Activated gamma-delta T cell (primary cell): Measurements from ENCODE around the gene ACOT13.
A peak's percentile ranks its signal among the peaks of the same experiment; 100 is the strongest.
"Not testable (repeated sequence)": the region's sequence is repeated elsewhere in the genome, so short reads cannot be mapped to it uniquely, and the experiment has no call there.

Experiments
- DNase-seq: peaks from one replicate; lab custom pipeline; 2025; lab: John Stamatoyannopoulos, UW

The ACOT13 gene

GRCh38 chr6:24662236-24662635 is 4.6 kb upstream of the ACOT13 start:
- no peak for DNase-seq

DNA sequence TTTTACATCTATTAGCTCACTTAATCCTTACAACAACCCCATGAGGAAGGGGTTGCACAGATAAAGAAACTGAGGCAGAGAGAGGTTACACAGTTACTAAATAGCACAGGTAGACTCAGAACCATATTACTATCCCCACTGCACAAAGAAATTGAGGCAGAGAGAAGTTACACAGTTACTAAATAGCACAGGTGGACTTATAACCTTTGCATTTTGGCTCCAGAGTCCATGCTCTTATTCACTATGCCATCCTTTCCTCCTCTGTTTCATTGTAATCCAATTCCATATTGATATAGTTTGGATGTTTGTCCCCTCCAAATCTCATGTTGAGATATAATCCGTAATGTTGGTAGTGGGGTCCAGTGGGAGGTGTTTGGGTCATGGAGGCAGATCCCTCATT is 3.7 kb upstream of the ACOT13 start:
- DNase-seq, result no peak

DNA sequence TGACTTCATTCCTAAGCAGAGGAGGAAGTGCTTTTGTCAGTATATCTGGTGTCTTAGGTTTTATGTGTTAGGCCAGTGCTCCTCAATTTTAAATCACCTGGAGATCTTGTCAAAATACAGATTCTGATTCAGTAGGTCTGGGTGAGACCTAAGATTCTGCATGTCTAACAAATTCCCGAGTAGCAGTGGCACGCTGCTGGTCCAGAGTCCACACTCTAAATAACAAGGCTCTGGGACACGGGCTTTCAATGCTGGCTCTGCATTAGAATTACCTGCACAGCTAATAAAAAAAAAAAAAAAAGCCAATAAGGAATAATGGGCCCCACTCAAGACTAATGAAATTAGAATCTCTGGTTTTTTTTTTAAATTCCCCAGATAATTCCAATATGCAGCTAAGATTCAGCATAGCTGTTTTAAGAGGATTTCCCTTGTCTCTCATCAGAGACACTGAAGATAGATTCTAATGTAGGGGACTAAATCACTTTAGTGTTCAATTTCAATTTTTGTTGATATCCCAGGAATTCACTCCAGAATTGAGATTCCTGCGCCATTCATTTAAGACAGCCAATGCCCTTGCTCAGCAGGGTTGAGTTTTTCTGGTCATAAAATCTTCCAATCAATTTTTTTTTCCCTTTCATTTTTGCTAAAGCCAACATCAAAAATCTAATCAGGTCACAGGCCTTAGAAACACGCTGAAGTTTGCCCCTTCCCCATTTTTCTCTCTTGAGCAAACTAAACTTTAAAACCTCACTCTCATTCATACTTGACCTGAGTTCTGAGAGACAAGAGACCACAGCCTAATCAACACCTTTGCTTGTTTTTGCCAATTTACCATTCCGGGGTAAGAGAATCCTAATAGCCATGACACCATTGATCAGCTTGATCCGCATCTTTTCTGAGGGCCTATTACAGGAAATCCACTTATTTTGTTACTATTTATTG is 2.6 kb upstream of the ACOT13 start:
- no peak for DNase-seq

GRCh38 chr6:24666097-24666640 is 708 bp upstream of the ACOT13 start:
- DNase-seq, result peak; percentile 21

DNA sequence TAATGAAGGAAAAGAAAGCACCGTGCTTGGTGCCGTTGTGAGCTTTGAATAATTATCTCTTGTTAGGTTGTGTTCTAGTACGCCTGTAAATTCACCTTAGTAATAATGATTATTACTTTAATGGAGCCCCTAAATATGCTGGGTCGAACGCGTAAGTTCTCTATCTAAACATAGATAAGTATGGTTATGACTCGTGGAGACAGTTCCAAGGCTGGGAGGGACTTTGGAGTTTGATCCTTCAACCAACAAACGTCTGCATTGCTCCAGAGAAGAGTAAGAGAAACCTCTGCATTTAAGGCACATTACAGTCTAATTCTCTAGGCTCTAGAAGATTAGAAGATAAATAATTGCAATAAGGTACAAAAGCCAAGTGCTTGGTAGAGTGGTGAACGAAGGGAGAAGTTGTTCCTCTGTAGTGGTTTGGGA is 514 bp downstream of the ACOT13 start:
- no peak for DNase-seq

DNA sequence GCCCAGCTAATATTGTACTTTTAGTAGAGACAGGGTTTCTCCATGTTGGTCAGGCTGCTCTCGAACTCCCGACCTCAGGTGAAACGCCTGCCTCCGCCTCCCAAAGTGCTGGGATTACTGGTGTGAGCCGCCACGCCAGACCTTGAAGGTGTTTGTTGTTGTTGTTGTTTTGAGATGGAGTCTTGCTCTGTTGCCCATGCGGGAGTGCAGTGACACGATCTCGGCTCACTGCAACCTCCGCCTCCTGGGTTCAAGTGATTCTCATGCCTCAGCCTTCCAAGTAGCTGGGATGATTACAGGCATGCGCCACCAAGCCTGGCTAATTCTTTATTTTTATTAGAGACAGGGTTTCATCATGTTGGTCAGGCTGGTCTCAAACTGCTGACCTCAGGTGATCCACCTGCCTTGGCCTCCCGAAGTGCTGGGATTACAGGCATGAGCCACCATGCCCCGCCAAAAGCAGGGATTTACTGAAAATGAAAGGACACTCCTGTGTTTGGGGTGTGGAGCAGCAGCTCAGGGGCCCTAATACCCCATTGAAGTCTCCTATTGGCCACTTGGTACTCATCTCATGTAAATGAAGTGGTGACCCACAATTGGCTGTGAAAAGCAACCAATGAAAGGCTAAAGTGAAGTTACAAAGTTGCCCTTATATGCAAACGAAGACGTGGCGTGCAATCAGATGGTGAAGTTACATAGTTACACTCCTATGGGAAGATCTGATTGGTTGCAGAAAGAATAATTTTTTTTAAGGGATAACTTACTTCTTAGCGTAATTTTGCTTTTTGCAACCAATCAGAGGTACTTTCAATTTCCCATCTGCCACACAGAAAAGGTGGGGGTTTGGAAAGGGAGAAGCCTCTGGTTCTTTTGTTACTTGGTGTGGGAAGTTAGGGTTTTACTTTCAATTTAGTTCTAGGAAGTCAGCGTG is 1.5 kb downstream of the ACOT13 start:
- DNase-seq, result not testable (repeated sequence)

GRCh38 chr6:24668997-24669361 is 2.1 kb downstream of the ACOT13 start:
- no peak for DNase-seq

DNA sequence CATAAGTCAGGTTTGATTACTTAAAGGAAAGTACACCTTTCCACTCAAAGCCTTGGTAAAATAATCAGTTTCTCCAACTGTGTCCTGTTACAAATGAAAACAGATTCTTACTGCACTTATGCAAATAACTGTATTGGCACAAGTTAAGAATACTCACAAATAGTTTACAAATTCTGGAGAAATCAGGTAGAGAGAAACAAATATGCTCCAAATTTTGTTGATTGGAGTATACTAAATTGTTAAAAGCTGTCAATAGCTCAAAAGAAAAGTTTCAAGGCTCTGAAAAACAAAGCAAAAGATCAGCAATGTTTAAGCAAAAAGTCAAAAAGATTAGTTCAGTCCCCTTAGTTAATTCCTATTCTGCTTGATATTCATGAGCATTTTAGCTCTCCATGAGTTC is 3.6 kb downstream of the ACOT13 start:
- DNase-seq, result not testable (repeated sequence)

- DNase-seq, result not testable (repeated sequence)
Measured at GRCh38 chr6:24671077-24671476, 4.2 kb downstream of the ACOT13 start.

DNA sequence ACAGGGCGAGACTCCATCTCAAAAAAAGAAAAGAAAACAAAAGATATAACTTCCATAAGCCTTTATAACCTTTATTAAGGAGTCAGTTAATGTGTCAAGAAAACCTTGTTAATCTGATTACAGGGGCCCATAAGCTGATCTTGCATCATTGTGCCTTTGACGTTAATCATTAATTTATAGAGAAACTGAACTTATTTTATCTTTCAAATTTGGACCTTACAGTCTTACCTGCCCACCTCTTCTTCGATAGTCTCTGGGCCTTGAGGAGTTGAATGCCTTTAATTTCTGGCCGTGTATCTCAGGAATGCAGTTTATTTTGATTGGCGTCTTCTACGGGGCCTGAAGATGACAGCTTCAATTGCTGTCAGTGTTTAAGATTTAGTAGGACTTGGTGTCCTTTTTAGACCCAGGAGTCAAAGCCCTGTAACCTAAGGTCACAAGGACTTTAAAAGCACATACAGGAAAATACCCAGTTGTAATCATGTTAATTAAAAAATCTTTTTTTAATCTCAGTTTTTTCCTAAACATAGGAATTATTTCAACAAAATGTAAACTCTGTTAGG is 5.8 kb downstream of the ACOT13 start:
- no peak for DNase-seq

DNA sequence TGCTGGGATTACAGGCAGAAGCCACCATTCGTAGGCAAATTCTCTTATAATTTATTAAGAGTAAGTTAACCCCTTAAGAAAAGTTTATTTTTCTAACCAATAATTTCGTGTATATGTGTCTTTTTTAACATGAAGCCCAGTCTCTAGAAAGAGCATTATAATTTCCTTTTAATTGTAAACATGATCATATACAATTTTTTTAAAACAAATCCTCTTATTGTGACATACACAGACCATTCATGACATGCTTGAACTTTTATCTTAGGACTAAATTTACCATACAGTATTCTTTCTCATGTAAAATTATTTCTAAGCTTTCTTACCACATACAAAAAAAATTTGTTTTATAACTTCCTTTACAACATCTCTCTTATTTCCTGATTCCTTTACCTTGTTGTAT is 6.7 kb downstream of the ACOT13 start:
- DNase-seq, result no peak

DNA sequence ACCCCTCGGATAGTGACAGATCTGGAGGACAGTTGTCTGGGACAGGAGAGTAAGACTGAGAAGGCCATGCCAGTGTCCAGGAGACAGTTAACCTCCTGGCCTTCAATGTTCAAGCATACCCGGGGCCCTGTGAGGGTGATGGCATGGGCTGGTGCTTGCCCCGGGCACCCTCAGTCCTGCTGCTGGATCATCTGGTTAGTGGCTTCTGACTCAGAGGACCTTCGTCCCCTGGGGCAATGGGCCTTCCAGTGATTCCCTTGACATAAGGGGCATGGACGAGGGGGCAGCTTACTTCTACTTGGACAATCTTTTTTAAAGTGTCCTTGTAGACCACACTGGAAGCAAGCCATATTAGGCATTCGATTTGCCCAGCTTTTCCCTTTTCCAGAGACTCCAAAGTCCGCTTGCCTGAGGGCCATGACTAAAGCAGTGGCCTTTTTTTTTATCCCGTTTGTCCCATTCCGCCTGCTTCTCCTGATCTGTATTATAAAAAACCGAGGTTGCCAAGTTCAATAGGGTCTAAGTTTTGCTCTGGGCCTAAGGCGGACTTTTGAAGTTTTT is 12.0 kb downstream of the ACOT13 start:
- not testable (repeated sequence) for DNase-seq

GRCh38 chr6:24680582-24680981 is 13.7 kb downstream of the ACOT13 start:
- DNase-seq, result no peak

DNA sequence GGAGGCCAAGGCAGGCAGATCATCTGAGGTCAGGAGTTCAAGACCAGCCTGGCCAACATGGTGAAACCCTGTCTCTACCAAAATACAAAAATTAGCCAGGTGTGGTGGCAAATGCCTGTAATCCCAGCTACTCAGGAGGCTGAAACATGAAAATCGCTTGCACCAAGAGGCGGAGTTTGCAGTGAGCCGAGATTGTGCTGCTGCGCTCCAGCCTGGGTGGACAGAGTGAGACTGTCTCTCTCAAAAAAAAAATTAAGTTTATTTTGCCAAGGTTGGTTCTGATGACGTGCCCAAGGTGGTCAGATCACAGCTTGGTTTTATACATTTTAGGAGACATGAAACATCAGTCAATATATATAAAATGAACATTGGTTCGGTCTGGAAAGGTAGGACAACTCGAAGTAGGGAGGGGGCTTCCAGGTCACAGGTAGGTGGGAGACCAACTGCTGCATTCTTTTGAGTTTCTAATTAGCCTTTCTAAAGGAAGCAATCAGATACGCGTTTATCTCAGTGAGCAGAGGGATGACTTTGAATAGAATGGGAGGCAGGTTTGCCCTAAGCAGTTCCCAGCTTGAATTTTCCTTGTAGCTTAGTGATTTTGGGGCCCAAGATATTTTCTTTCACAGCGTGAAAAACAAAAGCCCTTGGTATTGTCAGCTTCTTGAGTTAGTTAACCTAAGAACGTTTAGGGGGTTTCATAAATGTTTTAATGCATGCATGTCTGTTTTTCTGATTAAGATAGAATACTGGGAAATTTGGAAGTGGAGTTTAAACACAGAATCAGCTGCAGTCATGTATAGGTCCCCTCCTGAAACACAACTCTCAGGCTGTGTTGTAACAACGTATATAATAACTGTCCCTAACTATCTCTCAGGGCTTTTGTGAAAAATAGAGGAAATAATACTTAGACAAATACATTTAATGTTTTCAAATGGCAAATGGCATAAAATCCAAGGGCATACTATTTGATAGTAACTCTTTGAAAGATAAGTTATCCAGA is 16.7 kb downstream of the ACOT13 start:
- no peak for DNase-seq

DNA sequence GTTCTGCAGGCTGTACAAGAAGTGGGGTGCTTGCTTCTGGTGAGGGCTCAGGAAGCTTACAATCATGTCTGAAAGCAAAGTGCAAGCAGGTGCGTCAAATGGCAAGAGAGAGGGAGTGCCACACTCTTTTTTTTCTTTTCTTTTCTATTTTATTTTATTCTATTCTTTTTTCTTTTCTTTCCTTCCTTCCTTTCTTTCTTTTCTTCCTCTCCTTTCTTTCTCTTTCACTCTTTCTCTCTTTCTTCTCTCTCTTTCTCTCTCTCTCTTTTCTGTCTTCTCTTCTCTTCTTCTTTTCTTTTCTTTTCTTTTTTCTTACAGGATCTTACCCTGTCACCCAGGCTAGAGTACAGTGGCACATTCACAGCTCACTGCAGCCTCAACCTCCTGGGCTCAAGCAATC is 19.5 kb downstream of the ACOT13 start:
- no peak for DNase-seq

DNA sequence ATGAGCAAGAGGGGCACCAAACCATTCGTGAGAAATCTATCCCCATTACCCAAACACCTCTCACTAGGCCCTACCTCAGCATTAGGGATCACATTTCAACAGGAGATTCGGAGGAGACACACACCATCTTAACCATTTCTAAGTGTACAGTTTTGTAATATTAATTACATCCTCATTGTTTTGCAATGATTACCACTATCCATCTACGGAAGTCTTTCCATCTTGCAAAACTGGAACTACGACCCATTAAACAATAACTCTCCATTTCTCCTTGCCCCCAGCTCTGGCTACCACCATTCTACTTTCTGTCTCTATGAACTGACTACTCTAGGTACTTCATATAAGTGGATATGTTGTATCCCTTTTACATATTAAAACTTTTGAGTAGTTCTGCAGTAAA is 20.1 kb downstream of the ACOT13 start:
- DNase-seq, result no peak

- no peak for DNase-seq
Measured at GRCh38 chr6:24689964-24690363, 23.1 kb downstream of the ACOT13 start.

- no peak for DNase-seq
Measured at GRCh38 chr6:24690593-24690992, 23.7 kb downstream of the ACOT13 start.

GRCh38 chr6:24691550-24691949 is 24.7 kb downstream of the ACOT13 start:
- DNase-seq, result no peak

GRCh38 chr6:24692003-24692402 is 25.1 kb downstream of the ACOT13 start:
- DNase-seq, result no peak
